ENCODE results near the gene FXYD1. TPM values are rescaled to one million over a fixed set of nuclear protein-coding genes. Genes with fewer than 3 reads are reported as not detected.

Gene FXYD1
- total and polyA plus RNA-seq, 3 donors from 2014 or later = 2.3 to 48.5 (median 11.1) TPM

DNA sequence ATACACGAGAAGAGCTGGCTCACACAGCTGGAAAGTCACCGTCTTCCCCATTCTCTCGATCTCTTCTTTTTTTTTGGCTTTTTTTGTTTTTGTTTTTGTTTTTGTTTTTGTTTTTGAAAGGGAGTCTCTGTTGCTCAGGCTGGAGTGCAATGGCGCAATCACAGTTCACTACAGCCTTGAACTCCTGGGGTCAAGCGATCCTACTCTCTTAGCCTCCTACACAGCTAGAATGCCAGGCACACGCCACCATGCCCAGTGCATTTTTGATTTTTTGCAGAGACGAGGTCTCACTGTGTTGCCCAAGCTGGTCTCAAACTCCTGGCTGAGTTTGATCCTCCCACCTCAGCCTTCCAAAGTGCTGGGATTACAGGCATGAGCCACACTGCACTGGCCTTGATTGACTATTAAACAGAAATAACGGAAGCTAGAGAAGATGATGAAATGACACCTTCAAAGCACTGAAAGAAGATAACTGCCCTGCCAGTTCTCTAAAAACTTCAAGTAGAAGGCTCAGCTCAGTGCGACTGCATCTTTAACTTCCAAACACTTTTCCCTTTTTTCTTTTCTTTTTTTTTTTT lies 19.0 kb upstream of the FXYD1 start:
- no peak overlapping the region for H3K27ac ChIP-seq
- DNase-seq = no peak
- intact Hi-C loops (cut with DNase I; ENCODE audit: low total_unique reads) = no loop called here

DNA sequence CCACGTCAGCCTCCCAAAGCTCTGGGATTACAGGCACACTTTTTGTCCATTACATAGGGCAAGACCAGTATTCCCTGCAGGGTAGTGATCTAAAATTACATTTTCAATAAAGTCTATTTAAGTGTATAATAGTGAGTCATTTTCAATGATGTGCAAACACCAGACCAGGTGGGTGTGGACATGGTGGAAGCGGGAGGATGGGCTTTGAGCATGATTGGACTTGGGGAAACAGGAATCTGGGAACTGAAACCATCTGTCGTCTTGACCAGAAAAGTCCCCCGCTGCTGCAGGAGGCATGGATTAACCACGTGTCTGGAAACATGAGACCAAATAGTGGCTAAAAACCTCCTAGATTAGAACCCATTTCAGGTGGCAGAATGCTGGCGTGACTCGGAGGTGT lies 18.1 kb upstream of the FXYD1 start:
- no peak for DNase-seq
- Histone ChIP-seq H3K4me1 (peaks cover 21% of the 10 kb centered on the region), H3K9me3 (no peaks in the 10 kb centered on the region), H3K4me3 (no peak overlapping the region), H3K27me3 (no peaks in the 10 kb centered on the region), H3K27ac (no peak overlapping the region), H3K36me3 (ENCODE audit: low read depth, missing control alignments) (no peaks in the 10 kb centered on the region)
- no peak for TF ChIP-seq POLR2A (IDR thresholded peaks at IDR 0.05)
- TF ChIP-seq CTCF (IDR thresholded peaks at IDR 0.05) = no peak
- WGBS, 2 donors = 61 to 69% methylated on average over 7 of the region's 7 CpGs
- intact Hi-C loops (cut with DNase I; ENCODE audit: low total_unique reads) = no loop called here

More for the DNA sequence above, 19.0 kb upstream of the FXYD1 start:
- 75 to 77% methylated on average over 9 of the region's 9 CpGs for WGBS, 2 donors
- Histone ChIP-seq H3K4me1 (peaks cover 12% of the 10 kb centered on the region), H3K36me3 (ENCODE audit: low read depth, missing control alignments) (no peaks in the 10 kb centered on the region), H3K27me3 (no peaks in the 10 kb centered on the region), H3K4me3 (no peak overlapping the region), H3K9me3 (no peaks in the 10 kb centered on the region)
- no peak for TF ChIP-seq CTCF (IDR thresholded peaks at IDR 0.05)
- no peak for TF ChIP-seq POLR2A (IDR thresholded peaks at IDR 0.05)

DNA sequence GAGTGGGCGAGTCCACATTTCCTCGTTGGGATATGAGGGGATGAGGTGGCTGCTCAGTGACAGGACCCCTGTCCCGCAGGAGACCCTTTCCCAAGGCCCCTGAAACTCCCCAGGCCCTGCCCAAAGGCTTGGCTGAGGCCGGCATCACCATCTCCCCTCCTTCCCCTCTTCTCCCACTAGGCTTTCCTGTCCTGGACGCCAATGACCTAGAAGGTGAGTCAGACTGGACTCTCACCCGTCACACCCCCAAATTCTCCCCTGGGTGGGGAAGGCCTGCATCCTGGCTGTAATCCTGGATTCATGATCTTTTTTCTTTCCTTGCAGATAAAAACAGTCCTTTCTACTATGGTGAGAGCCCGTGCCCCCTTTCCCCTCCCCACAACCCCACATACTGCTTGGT lies 17.7 kb upstream of the FXYD1 start:
- no peaks in the 10 kb centered on the region for H3K27me3 ChIP-seq
- TF ChIP-seq POLR2A (IDR thresholded peaks at IDR 0.05) = no peak
- TF ChIP-seq CTCF (IDR thresholded peaks at IDR 0.05) = no peak
- no peaks in the 10 kb centered on the region for H3K36me3 ChIP-seq (ENCODE audit: low read depth, missing control alignments)
- 72 to 77% methylated on average over 7 of the region's 7 CpGs for WGBS, 2 donors
- peaks cover 25% of the 10 kb centered on the region for H3K4me1 ChIP-seq
- H3K9me3 ChIP-seq = no peaks in the 10 kb centered on the region
- DNase-seq = no peak
- H3K4me3 ChIP-seq = no peak overlapping the region
- no peak overlapping the region for H3K27ac ChIP-seq
- intact Hi-C loops (cut with DNase I; ENCODE audit: low total_unique reads) = no loop called here

- WGBS, 2 donors = 87 to 90% methylated on average over 13 to 19 of the region's 19 CpGs
- Histone ChIP-seq H3K4me3 (no peak overlapping the region), H3K27ac (peak overlapping the region; percentile 91 to 95), H3K36me3 (ENCODE audit: low read depth, missing control alignments) (no peaks in the 10 kb centered on the region), H3K27me3 (no peaks in the 10 kb centered on the region), H3K9me3 (no peaks in the 10 kb centered on the region), H3K4me1 (peaks cover 32% of the 10 kb centered on the region)
- TF ChIP-seq POLR2A (IDR thresholded peaks at IDR 0.05) (no peak), CTCF (IDR thresholded peaks at IDR 0.05) (no peak)
- intact Hi-C loops (cut with DNase I; ENCODE audit: low total_unique reads) = no loop called here
- DNase-seq = no peak
Observed at GRCh38 chr19:35122687-35123551, 15.7 kb upstream of the FXYD1 start.

Data from testis (tissue), 3 donors.